Measurements from ENCODE around the gene SLITRK3. TPM values are rescaled to one million over a fixed set of nuclear protein-coding genes. Genes with fewer than 3 reads are reported as not detected.

The SLITRK3 gene
- total RNA-seq, 1 experiment from 2014 or later: not detected

DNA sequence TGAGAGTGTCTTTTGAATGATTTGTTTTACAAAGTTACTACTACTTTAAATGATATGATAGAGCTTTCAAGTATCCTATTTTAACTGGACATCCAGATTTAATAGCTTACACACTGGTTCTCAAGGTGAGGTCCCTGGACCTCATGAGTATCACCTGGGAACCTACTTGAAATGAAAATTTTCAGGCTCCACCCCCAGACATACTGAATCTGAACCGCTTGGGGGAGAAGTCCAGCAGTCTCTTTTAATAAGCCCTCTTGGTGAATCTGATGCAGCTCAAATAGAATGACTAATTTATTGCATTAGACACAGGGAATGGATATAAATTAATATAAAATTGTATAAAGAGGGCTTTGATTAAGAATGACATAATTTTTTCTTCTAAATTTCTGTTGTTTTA is 29.4 kb upstream of the SLITRK3 start:
- Histone ChIP-seq H2AFZ (ENCODE audit: low read depth, low read length, poor library complexity, severe bottlenecking) (no peak overlapping the region), H3K27ac (ENCODE audit: low read depth, low read length) (no peak overlapping the region), H4K20me1 (ENCODE audit: insufficient read depth) (no peaks in the 10 kb centered on the region), H3K9me2 (ENCODE audit: insufficient read depth) (no peaks in the 10 kb centered on the region), H3K9ac (ENCODE audit: low read length) (no peak overlapping the region), H3K27me3 (ENCODE audit: insufficient read depth, low read length) (no peaks in the 10 kb centered on the region), H3K9me3 (ENCODE audit: control insufficient read depth in 1 of 2, insufficient read depth in 1 of 2, low read depth in 1 of 2, low read length in 2 of 2) (no peaks in the 10 kb centered on the region), H3K4me1 (ENCODE audit: control insufficient read depth in 1 of 2, insufficient read depth in 2 of 2, low read length in 2 of 2) (no peaks in the 10 kb centered on the region), H3K4me2 (ENCODE audit: low read length) (no peak overlapping the region), H3K4me3 (replicated peaks in 1 of 2; ENCODE audit: low read depth in 1 of 2, low read length in 2 of 2) (no peak overlapping the region), H3K36me3 (ENCODE audit: control insufficient read depth in 1 of 2, insufficient read depth in 2 of 2, low read length in 2 of 2) (no peaks in the 10 kb centered on the region), H3K79me2 (ENCODE audit: insufficient read depth, low read length) (no peaks in the 10 kb centered on the region)
- no TSS peak for BruUV-seq (replicated peaks)
- RAD21 ChIA-PET (ENCODE audit: low non-redundant PET in 1 of 2, low total read pairs in 2 of 2, uncharacterized antibody in 2 of 2, unreplicated experiment in 2 of 2): no interaction called here
- intact Hi-C loops (cut with micrococcal nuclease): no loop called here
- CTCF ChIA-PET: no interaction called here
- DNase-seq (ENCODE audit: low read depth, low spot score) (no peak), ATAC-seq (no peak)
- TF ChIP-seq RAD21 (IDR thresholded peaks at IDR 0.05; ENCODE audit: low read depth) (no peak), SIN3A (IDR thresholded peaks at IDR 0.05; ENCODE audit: low read depth) (no peak), FOSL1 (IDR thresholded peaks at IDR 0.05; ENCODE audit: low read depth) (no peak), CEBPB (IDR thresholded peaks at IDR 0.05; ENCODE audit: low read depth) (no peak), ELF1 (IDR thresholded peaks at IDR 0.05; ENCODE audit: borderline replicate concordance, low read depth) (no peak), CBX3 (IDR thresholded peaks at IDR 0.05; ENCODE audit: low read depth) (no peak), EZH2 (IDR thresholded peaks at IDR 0.05) (no peak), TCF7L2 (IDR thresholded peaks at IDR 0.05; ENCODE audit: borderline replicate concordance, extremely low read depth, insufficient read depth, insufficient read length) (no peak), ZNF274 (IDR thresholded peaks at IDR 0.05; ENCODE audit: low read depth, low read length) (no peak), ZFX (IDR thresholded peaks at IDR 0.05) (no peak), SP1 (IDR thresholded peaks at IDR 0.05; ENCODE audit: low read depth) (no peak), POLR2AphosphoS5 (IDR thresholded peaks at IDR 0.05; ENCODE audit: low read depth, low read length) (no peak), POLR2A (IDR thresholded peaks at IDR 0.05; ENCODE audit: borderline replicate concordance, extremely low read depth, insufficient read depth, insufficient read length) (no peak), SRF (IDR thresholded peaks at IDR 0.05; ENCODE audit: low read depth) (no peak), YY1 (IDR thresholded peaks at IDR 0.05; ENCODE audit: extremely low read depth, insufficient replicate concordance, low read depth, low read length) (no peak)
- TF ChIP-seq, protein P1, sequence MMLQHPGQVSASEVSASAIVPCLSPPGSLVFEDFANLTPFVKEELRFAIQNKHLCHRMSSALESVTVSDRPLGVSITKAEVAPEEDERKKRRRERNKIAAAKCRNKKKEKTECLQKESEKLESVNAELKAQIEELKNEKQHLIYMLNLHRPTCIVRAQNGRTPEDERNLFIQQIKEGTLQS (IDR thresholded peaks at IDR 0.05): no peak
- TF ChIP-seq, protein P2, sequence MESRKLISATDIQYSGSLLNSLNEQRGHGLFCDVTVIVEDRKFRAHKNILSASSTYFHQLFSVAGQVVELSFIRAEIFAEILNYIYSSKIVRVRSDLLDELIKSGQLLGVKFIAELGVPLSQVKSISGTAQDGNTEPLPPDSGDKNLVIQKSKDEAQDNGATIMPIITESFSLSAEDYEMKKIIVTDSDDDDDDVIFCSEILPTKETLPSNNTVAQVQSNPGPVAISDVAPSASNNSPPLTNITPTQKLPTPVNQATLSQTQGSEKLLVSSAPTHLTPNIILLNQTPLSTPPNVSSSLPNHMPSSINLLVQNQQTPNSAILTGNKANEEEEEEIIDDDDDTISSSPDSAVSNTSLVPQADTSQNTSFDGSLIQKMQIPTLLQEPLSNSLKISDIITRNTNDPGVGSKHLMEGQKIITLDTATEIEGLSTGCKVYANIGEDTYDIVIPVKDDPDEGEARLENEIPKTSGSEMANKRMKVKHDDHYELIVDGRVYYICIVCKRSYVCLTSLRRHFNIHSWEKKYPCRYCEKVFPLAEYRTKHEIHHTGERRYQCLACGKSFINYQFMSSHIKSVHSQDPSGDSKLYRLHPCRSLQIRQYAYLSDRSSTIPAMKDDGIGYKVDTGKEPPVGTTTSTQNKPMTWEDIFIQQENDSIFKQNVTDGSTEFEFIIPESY (IDR thresholded peaks at IDR 0.05; ENCODE audit: extremely low read depth, insufficient replicate concordance, low read length): no peak
- TF ChIP-seq, protein P3, sequence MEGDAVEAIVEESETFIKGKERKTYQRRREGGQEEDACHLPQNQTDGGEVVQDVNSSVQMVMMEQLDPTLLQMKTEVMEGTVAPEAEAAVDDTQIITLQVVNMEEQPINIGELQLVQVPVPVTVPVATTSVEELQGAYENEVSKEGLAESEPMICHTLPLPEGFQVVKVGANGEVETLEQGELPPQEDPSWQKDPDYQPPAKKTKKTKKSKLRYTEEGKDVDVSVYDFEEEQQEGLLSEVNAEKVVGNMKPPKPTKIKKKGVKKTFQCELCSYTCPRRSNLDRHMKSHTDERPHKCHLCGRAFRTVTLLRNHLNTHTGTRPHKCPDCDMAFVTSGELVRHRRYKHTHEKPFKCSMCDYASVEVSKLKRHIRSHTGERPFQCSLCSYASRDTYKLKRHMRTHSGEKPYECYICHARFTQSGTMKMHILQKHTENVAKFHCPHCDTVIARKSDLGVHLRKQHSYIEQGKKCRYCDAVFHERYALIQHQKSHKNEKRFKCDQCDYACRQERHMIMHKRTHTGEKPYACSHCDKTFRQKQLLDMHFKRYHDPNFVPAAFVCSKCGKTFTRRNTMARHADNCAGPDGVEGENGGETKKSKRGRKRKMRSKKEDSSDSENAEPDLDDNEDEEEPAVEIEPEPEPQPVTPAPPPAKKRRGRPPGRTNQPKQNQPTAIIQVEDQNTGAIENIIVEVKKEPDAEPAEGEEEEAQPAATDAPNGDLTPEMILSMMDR (IDR thresholded peaks at IDR 0.05 in 2 of 3, conservative IDR thresholded peaks at IDR 0.05 in 1 of 3; ENCODE audit: borderline replicate concordance in 1 of 3, insufficient read depth in 1 of 3, low read depth in 2 of 3, low read length in 2 of 3): no peak
- TF ChIP-seq, protein P4, sequence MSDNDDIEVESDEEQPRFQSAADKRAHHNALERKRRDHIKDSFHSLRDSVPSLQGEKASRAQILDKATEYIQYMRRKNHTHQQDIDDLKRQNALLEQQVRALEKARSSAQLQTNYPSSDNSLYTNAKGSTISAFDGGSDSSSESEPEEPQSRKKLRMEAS (IDR thresholded peaks at IDR 0.05): no peak
- POLR2A ChIA-PET: no interaction called here
